HEK293 (cell line): ENCODE data around the gene PHF19.

Experiments used
- GLI2 ChIP-seq: fragments of 450-650 bp; formaldehyde crosslinking; IDR thresholded peaks from 2 replicates; pipeline ENCODE4; 2017; ENCODE audit warnings: missing biosample characterization, missing genetic modification characterization, low read depth, borderline replicate concordance
- KLF1 ChIP-seq: fragments of 450-650 bp; formaldehyde crosslinking; IDR thresholded peaks from 2 replicates; pipeline ENCODE4 v1.5.1; 2016; ENCODE audit warnings: missing biosample characterization, missing genetic modification characterization
- MEIS1 ChIP-seq: sonication (generic); formaldehyde crosslinking; IDR thresholded peaks from 2 replicates; pipeline ENCODE4 v1.8.1; 2022; ENCODE audit warnings: missing genetic modification reagents, mild to moderate bottlenecking, borderline replicate concordance
- MYNN ChIP-seq: fragments of 450-650 bp; formaldehyde crosslinking; IDR thresholded peaks from 2 replicates; pipeline ENCODE4 v1.5.1; 2016; ENCODE audit warnings: missing biosample characterization, missing genetic modification characterization, borderline replicate concordance
- ZNF155 ChIP-seq: fragments of 450-650 bp; formaldehyde crosslinking; IDR thresholded peaks from 2 replicates; pipeline ENCODE4 v1.5.1; 2016; ENCODE audit warnings: missing biosample characterization, missing genetic modification characterization
- ZNF777 ChIP-seq: fragments of 450-650 bp; formaldehyde crosslinking; IDR thresholded peaks from 2 replicates; pipeline ENCODE4 v1.5.1; 2017; ENCODE audit warnings: missing biosample characterization, missing genetic modification characterization, borderline replicate concordance
- TF ChIP-seq, protein P1 (sequence below): fragments of 450-650 bp; formaldehyde crosslinking; IDR thresholded peaks from 2 replicates; pipeline ENCODE4 v1.5.1; 2016; ENCODE audit warnings: missing biosample characterization, missing genetic modification characterization
- TF ChIP-seq, protein P2 (sequence below): fragments of 450-650 bp; formaldehyde crosslinking; IDR thresholded peaks from 2 replicates; pipeline ENCODE4 v1.5.1; 2016; ENCODE audit warnings: missing biosample characterization, missing genetic modification characterization

DNA sequence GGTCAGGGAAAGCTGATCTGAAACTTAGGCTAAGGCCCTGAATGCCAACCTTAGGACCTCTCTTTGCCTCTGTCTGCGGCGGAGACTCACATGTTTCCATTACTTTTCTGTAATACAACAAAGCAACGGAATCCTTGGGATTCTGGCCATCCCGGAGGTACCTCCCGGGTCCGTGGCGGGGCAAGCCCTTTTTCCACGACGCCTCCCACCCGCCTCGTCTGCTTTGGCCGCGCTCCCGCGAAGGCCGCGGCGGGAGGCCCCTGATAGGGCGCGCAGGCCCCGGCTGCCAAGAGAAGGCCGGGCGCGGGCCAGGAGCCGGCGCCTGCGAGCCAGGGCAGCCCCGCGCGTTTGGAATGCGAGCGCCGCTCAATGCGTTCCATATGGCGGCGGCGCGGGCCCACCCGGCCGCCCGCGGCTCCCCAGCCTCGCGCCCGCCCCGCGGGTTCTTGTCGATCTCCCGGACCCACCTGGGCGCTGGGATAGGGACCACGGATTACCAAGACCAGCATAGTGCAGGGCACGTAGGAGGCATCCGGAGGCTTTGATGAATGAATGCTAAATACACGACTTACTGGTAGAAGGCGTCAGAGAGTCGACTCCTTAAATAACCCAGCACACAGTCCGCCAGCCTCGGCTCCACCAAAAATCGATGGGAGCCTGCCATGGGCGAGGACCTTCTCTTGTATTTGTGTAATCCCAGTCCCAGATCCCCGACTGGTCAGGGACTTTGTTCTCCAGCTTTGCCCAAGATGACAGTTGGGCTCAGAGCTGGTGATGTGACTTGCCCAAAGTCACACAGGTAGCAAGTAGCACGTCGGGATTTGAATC lies 17.5 kb upstream of the PHF19 start:
- TF ChIP-seq MEIS1 (CRISPR knock-in tag) (no peak), GLI2 (no peak), ZNF777 (tag by site-specific recombination) (no peak), ZNF155 (tag by site-specific recombination) (no peak), MYNN (tag by site-specific recombination) (no peak), KLF1 (no peak)
- TF ChIP-seq, protein P1, sequence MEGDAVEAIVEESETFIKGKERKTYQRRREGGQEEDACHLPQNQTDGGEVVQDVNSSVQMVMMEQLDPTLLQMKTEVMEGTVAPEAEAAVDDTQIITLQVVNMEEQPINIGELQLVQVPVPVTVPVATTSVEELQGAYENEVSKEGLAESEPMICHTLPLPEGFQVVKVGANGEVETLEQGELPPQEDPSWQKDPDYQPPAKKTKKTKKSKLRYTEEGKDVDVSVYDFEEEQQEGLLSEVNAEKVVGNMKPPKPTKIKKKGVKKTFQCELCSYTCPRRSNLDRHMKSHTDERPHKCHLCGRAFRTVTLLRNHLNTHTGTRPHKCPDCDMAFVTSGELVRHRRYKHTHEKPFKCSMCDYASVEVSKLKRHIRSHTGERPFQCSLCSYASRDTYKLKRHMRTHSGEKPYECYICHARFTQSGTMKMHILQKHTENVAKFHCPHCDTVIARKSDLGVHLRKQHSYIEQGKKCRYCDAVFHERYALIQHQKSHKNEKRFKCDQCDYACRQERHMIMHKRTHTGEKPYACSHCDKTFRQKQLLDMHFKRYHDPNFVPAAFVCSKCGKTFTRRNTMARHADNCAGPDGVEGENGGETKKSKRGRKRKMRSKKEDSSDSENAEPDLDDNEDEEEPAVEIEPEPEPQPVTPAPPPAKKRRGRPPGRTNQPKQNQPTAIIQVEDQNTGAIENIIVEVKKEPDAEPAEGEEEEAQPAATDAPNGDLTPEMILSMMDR, result no peak
- TF ChIP-seq, protein P2, sequence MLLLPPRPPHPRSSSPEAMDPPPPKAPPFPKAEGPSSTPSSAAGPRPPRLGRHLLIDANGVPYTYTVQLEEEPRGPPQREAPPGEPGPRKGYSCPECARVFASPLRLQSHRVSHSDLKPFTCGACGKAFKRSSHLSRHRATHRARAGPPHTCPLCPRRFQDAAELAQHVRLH (tag by site-specific recombination), result no peak
